NCI-H187 (cell line): ENCODE data around the gene SLX9.

Source experiments
- DNase-seq, 2 experiments: peaks; one replicate each; lab custom pipeline; 2025; lab: John Stamatoyannopoulos, UW

SLX9 gene

DNA sequence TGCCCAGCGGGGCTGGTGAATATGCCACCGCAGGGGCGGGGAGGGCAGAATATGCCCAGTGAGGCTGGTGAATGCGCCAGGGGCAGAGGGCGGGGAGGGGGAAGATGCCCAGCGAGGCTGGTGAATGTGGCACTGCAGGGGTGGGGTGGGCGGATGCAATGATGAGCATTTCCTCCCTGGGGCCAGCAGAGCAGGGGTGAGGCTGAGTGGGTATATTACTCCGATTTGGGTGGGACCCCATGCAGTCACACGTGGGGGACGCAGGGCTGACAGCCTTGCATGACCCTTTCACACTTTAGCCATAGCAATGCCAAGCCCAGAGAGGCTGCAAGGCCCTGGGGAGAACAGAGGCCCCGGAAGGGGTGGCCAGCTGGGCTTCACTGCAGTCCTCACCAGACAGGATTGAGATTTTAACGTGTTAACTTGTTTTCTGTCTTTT, 9.3 kb upstream of the SLX9 start:
- no peak for DNase-seq

DNA sequence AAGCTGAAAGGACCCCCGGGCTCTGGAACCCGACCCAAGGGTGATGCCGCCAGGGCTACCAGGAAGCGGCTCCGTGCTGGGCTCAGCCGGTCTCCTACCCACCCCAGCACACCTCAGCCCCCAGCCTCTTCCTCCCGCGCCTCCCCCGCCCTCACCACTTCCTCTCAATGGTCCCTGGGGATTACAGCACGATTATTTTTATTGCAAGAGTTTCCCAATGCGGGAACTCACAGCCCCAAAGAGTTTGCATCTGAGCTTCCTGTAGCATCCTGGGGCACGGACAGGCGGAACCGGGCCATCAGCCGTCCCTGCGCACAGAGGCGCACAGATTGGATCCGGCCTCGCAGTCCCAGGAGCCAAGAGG, 8.7 kb upstream of the SLX9 start:
- no peak for DNase-seq

DNA sequence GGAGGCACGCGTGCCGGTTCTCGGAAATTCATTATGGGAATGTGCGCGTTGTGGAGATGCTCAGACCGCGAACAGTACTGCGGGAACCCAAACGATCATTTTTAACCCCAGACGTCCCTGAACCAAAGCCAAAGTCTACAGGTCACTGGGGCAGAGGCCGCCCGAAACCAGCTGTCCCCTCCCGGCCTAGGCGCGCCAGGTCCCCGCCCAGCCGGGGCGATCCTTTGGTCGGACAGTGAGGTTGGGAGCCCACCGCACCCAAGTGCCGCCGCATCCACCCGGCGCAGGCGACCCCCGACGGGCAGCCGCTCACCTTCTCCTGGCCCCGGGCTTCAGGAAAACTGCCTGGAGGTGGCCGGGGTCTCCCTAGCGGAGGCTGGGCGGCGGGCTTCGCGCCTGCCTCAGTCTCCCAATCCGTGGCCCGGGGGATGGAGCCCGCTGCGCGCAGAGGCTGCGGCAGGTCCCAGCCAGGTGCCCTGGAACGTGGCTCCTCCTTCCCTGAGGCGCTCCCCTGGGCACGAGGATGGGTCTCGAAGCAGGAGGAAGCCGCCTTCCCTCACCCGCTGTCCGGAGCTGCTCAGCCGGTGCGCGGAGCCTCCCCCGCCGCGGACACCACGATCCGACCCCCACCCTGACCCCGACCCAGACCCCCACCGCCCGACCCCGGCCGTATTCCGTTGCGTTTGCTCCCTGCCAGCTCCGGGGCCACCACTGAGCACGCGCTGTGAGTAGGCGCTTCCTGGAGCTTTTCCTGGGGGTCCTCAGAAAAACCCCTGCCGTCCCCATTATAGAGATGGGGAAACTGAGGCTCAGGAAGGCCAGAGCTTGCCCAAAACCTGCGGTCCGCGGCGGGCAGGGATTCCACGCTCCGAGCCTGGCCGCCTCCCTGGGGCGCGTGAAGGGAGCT, 8.1 kb upstream of the SLX9 start:
- DNase-seq, result no peak

DNA sequence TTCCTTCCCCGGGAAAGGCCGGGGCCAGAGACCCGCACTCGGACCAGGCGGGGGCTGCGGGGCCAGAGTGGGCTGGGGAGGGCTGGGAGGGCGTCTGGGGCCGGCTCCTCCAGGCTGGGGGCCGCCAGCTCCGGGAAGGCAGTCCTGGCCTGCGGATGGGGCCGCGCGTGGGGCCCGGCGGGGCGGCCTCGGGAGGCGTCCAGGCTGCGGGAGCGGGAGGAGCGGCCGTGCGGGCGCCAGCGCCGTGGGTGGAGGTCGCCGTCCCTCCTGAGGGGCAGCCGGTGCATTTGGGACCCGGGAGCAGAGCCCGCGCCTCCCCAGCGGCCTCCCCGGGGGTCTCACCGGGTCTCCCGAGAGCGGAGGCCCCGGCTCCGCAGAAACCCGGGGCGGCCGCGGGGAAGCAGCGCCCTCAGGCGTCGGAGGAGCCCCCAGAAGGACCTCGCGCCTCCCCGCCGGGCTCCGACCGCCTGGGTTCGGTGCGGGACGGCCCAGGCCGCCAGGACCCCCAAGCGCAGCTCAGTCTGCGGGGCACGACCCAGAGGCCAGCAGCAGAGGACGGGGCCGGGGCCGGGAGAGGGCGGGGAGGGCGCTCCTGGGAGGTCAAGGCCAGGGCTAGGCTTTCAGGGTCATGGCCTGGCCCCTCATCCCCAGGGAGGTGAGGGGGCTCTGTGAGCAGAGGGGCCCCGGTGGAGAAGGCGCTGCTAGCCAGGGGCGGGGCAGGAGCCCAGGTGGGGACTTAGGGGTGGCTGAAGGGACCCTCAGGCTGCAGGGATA, 7.2 kb upstream of the SLX9 start:
- DNase-seq, result no peak

DNA sequence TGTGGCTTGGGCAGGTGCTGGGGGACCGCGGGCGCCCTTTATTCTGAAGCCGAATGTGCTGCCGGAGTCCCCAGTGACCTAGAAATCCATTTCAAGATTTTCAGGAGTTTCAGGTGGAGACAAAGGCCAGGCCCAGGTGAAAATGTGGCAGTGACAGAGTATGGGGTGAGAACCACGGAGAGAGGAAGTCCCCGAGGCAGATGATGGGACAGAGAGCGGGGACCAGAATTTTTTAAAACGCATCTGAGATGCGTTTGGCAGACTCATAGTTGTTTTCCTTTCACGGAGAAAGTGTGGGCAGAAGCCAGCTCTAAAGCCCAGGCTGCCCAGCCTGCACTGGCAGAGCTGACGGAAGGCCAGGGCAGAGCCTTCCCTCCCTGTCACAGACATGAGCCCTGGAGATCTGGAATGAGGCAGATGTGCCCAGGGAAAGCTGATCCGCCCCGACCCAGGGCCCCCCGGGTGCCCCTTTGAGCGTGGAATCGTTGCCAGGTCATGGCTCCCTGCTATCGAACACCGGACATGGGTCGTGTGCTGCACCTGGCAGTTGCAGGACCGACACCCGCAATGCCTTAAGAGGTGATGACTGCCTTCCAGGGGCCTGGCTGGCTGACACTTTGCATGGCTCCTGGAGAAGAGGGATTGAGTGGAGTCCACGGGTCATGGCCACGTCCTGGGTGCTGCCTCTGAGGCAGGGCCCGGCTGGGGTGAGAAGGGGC, 6.5 kb upstream of the SLX9 start:
- no peak for DNase-seq

DNA sequence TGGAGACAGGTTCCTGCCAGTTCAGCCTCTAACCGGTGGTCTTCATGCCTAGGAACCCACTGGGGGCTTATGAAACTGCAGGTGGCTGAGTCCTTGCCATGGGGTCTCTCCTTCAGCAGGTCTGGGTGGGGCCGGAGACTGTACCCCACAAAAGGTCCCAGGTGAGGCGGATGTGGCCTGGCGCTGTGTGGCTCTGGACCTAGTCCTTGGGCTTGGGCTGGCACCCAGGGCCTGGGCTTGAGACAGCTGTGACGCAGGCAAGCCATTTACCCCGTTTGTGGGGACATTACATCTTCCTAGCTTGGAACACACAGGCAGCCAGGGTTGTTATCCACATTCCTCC, 5.9 kb upstream of the SLX9 start:
- no peak for DNase-seq

DNA sequence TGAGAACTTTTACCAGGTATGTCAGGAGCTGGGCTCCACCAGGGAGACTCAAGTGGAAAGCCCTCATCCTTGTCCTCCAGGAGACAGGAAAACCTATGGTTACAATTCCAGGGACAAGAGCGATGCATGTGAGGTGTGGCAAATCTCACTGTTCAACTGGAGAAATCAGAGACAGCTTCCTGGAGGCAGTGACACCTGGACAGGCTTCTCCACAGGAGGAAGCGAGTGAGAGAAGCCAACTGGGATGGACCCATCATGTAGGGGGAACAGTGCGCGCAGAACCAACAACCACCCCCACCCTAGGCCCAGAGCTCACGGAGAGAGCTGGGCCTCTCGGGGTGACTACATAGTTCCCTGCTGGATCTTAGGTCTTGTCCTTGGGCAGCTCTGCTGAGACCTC, 5.6 kb upstream of the SLX9 start:
- DNase-seq, result no peak

DNA sequence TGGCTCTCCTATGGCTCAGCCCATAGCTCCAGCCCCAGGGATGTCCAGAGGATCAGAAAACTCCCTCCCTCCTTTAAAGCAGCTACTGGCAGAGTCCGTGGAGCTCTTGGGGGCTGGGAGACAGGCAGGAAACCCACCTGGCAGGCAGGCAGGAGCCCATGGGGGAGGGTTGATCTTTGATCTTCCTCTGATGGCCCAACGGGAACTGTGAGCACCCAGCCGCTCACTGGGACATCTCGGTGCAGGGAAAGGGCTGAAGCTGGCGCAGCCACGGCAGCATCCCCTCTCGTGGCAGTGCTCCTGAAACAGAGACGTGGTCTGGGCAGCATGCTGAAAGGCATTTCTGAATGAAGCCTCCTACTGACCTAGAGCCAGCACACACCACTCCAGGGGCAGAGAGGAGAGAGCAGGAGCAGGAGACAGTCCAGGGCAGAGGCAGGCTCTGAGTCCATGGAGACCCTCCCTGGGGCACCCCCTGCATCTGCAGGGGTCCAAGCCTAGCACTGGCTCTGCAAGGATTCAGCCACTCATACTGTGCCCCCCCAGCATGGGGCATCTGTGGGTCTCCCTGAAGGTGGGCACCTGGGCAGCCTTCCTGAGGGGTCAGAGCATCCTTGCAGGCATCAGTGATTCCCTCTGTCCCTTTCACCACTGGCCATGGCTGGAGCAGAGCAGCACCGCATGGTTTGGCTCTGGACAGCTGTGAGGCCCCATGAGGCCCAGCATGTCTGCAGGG, 4.9 kb upstream of the SLX9 start:
- DNase-seq, result no peak

DNA sequence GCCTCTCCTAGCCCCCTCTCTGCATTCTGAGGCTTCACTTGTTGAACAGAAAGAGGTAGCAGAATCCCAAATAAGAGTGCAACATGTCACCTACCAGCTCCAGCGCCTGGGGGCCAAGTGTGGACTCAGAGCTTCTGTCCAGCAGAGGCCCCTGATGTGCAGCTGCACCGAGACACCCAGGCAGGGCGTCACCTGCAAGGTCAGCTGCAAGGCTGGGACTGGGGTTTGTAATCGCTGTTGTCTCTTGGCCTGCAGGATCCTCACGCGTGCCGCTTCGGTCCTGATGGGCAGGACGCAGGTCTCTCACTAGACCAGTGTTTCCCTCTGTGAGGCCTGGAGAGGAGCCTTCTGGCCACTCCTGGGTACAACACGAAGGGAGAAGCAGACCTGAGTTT, 4.3 kb upstream of the SLX9 start:
- DNase-seq, result no peak

DNA sequence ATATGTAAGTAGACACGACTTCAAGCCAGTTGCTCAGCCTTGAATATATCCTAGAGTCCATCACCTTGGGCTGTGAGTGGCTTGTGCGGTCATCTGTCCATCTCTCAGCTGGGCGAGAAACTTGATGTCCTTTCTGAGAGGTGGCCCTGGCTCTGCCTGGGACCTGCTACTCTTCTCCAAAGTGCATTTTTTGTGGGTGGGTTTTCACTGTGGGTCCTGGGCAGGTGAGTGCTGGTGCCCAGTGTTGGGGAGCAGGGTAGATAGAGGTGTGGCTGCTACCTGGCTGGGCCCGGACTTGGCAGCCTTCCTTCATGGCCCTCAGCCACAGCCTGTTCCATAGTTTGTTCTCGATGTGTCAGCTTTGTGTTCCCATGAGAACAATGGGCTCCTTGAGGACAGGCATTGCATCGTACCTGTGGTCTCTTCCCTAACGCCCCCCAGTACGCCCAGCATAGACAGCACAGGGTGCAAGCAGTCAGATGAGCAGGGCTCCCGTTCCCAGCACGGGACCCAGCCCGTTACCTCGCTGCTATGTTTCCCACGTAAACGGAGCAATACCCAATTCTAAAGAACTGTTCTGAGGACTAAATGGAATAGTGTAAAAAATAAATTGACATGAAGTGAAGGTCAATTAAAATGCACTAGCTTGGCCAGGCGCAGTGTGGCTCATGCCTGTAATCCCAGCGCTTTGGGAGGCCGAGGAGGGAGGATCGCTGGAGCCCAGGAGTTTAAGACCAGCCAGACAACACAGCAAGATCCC, 877 bp upstream of the SLX9 start:
- DNase-seq, result no peak

DNA sequence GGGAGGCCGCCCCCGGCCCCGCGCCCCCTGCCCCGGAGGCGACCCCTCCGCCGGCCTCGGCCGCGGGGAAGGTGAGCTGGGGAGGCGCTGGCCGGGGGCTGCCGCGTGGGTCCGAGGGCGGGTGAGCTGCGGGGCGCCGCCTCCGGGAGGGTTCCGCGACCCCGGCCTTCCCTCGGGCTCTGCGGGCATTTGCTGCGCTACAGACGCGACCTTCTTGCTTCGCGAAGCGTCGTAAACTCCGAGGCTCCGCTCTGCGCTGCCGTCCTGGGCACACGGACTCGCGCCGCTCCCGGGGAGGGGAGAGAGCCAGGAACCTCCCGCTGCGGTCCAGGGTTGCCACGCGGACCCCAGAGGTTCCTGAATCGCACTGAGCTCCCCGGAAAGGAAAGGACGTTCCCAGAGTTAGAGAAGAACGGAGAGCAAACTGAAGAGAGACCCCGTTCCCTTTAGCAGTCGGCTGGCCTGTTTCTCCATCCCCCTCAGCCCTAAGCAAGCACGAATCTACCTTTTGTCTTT, 345 bp downstream of the SLX9 start:
- DNase-seq, result no peak

DNA sequence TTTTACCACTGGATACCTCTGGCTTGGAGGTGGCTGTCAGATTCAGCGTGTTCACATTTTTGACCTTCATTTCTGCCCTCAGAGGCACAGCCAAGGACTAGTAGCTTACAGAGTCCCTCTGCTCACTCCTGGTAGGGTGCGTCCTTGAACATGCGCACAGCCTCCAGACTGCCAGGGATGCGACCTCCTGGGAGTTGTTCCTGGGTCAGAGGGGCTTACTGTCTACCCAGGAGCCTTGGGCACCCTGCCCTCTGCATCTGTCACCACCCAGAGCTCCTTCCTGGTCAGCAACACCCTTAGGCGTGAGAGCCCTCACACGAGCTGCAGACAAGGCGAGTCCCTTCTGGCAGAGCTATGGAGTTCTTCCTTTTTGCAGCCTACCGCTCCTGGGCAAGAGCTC, 1.7 kb downstream of the SLX9 start:
- DNase-seq, result no peak

DNA sequence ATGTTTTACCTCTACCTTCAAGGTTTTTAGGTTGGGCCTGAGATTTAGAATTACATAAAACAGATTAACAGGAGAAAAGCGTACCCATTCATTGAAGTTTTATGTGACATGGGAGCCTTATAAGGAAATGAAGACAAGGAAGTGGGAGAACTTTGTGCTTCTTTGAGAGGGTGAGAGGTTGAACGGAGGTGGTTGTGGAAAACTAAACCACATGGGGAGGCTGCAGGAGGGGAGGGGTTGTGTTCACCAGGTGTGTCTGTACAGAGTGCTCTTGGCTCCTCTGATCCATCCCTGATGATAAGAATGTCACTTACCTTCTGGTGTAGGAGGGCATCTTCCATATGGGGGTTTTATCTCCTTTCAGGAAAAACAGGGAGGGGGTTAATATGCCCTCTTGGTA, 2.7 kb downstream of the SLX9 start:
- DNase-seq, result no peak

DNA sequence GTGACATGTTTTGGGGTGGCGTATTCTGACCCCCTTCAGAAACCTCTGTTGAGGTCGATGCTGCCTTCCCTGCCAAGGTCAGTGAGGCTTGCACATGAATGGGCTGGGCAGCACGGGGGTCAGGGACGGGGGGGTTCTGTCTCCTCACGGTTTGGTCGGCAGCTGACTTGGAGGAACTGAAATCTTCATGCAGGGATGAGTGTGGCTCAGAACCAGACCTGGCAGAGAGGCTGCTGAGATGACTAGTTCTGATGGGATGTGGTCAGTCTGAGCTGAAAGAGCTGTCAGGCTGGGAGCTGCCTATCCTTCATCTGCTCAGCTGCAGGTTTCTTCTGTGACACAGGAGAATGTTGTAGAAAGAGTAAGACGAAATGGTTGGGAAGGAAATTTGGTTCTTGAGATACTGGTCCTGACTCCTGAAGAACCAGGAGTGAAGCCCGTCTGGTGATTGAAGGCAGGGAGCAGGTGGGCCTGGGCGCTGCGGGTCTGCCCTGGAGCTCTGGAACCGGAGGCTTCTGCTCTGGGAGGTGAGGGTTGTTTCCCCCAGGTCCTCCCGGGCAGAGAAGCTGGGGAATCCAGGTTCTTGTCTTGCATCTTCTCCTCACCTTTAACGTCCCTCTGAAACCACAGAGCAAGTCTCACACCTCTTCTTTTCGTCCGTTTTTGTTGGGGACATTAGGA, 3.3 kb downstream of the SLX9 start:
- DNase-seq, result no peak

DNA sequence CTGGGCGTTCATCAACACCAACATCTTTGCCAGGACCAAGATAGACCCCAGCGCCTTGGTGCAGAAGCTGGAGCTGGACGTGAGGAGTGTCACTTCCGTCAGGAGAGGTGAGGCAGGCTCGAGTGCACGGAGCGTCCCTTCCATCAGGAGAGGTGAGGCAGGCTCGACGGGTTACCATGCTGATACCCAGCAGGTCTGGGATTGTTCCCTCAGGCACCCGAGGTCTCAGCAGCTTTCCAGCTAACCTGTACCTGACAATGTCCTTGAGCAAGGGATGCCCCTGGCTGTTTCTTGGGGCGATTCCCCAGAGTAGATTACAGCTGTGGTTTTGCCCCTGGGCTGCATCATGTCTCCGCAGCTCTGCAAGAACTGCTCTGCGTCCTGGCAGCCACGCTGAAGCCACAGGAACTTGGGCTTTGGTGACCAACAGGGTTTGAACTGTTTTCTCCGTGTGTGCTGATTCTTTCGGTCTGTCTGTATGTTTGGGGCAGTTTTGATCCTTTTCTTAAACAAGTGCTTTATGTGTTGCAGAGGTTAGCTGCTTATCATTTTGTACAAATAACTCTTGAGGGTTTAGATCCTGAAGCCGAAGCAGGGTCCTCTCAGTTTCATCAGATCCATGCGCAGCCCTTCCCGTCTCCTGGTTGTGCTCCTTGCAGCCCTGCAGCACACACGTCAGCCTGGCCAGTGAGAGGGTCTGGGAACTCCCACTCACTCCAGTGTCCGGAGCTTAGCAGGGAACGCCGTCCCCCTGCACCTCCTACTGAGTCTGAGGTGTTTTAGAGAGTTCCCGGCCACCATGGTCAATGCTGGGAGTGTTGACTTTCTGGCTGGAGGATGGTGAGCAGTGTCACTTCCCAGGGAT, 4.1 kb downstream of the SLX9 start:
- DNase-seq, result no peak

DNA sequence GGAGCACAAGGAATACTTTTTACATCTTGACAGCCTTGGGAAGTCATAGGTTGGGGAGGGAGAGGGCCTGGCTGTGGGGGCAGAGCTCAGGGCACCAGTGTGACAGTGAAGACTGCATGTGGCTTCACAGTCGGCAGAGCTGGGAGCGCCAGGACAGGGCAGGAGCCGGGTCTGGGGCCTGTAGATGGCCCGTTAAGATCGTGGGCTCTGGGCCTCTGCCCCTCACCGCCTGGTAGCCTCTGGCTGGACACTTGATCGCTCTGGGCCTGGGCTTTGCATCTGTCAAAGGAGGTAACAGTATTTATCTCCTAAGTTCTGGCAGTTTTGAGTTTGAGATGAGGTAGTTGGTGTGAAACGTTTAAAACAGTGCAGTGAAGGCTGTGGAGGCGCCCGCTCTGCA, 4.8 kb downstream of the SLX9 start:
- DNase-seq, result no peak

DNA sequence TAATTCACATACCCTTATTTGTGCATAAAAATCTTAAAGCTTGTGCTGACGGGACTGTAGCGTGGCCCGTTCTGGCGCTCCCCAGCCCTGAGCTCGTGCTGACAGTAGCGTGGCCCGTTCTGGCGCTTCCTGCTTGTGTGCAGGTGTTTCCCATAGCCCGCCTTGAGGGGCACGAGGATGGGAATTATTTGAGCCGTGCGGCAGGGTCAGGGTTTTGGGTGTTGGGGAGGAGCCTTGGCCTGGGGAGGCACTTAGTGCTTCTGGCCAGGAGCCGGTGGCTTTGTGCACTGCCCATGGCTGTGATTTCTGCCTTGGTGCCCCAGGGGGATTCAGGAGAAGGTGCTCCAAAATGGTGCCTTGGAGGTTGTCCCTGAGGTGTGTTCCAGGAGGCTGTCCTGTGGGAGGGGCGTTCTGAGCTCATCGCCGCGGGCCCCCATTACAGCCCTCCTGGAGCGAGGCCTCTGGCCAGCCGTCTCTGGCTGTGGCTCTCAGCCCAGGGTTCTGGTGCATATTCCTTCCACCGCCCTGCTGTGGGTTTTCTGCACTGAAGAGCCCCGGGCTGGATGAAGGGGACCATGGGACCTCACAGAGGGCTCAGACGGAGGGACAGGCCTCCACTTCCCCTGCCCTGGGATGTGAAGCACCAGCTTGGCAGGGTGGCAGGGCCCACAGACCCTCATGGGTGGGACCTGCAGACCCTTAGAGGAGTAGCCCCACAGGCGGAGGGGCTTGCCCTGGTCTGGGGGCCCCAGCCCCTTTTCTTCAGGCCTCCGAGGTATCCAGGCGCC, 6.6 kb downstream of the SLX9 start:
- no peak for DNase-seq

DNA sequence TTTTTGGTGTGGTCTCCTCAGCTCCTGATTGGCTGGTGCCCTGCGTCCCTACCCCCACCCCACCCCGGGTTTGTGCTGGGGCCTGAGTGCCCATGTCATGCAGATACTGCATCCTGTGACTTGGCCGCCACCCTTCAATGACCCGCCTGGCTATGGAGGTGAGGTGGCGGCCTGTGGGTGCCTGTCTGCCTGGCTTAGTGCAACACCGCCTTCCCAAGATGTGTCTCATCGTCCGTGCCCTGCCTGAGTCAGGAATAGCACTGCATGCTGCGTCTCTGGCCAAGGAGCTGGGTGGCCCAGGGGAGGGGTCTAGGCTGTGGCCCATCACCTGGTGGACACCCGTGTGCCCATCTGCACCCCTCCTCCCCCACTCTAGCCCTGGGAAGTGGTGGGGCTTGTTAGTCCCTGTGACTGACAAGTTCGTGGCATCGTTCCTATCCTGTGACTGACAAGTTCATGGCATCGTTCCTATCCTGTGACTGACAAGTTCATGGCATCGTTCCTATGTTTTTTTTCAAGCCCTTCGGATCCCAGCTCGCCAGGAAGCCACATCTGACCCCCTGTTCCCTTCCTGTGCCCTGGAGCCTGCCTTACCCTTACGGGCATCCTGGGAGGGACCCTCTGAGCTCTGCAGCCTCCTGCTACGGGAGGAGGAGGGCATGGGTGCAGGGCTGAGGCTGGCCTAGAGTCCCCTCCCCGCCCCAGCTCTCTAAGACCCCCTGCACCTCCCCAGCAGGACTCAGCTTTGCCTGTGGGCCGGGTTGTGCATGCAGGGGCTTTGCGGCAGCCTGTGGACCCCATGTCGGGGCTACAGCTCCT, 7.5 kb downstream of the SLX9 start:
- no peak for DNase-seq
